ENCODE data around the gene HOXC9.

HOXC9 gene

GRCh38 chr12:53977596-53978445 is 22.1 kb upstream of the HOXC9 start (continued):
- TF ChIP-seq ZNF658 (tag by site-specific recombination; IDR thresholded peaks at IDR 0.05), result no peak
- TF ChIP-seq ZBTB20 (tag by site-specific recombination; IDR thresholded peaks at IDR 0.05), result peak; percentile 47; the same call in 1 of the 2 replicates
- 0 out of 2 replicates have a peak, but pooled peaks have one; percentile 39 for TF ChIP-seq PATZ1 (tag by site-specific recombination; IDR thresholded peaks at IDR 0.05)
- no peak for TF ChIP-seq ZNF561 (tag by site-specific recombination; IDR thresholded peaks at IDR 0.05; ENCODE audit: borderline replicate concordance)
- TF ChIP-seq PRDM1 (tag by site-specific recombination; IDR thresholded peaks at IDR 0.05), result 0 out of 2 replicates have a peak, but pooled peaks have one; percentile 4
- no peak for TF ChIP-seq ZNF623 (tag by site-specific recombination; IDR thresholded peaks at IDR 0.05)
- no peak for TF ChIP-seq ZNF626 (tag by site-specific recombination; IDR thresholded peaks at IDR 0.05)
- TF ChIP-seq SP2 (tag by site-specific recombination; IDR thresholded peaks at IDR 0.05), result no peak
- peak; percentile 48 for TF ChIP-seq GLIS2 (tag by site-specific recombination; IDR thresholded peaks at IDR 0.05)
- no peak for TF ChIP-seq ZNF311 (tag by site-specific recombination; IDR thresholded peaks at IDR 0.05; ENCODE audit: borderline replicate concordance)
- TF ChIP-seq ZNF580 (tag by site-specific recombination; IDR thresholded peaks at IDR 0.05), result no peak
- TF ChIP-seq ZNF398 (tag by site-specific recombination; IDR thresholded peaks at IDR 0.05), result peak; percentile 46; the same call in 1 of the 2 replicates
- TF ChIP-seq MEIS1 (CRISPR knock-in tag; IDR thresholded peaks at IDR 0.05; ENCODE audit: borderline replicate concordance), result no peak
- TF ChIP-seq ZNF600 (tag by site-specific recombination; IDR thresholded peaks at IDR 0.05), result peak; percentile 41
- TF ChIP-seq ZFHX2 (tag by site-specific recombination; conservative IDR thresholded peaks at IDR 0.05), result peak; percentile 44; the same call in 1 of the 2 replicates
- no peak for TF ChIP-seq ZNF777 (tag by site-specific recombination; IDR thresholded peaks at IDR 0.05; ENCODE audit: borderline replicate concordance)
- no peak for TF ChIP-seq ZNF629 (tag by site-specific recombination; IDR thresholded peaks at IDR 0.05)
- TF ChIP-seq ZSCAN30 (tag by site-specific recombination; IDR thresholded peaks at IDR 0.05), result no peak
- no peak for TF ChIP-seq ZBTB48 (tag by site-specific recombination; IDR thresholded peaks at IDR 0.05)
- peak; percentile 17; the same call in 1 of the 2 replicates for TF ChIP-seq ZBTB17 (tag by site-specific recombination; IDR thresholded peaks at IDR 0.05)
- TF ChIP-seq ZNF148 (tag by site-specific recombination; IDR thresholded peaks at IDR 0.05; ENCODE audit: borderline replicate concordance), result no peak
- TF ChIP-seq ELK4 (IDR thresholded peaks at IDR 0.05; ENCODE audit: borderline replicate concordance, low read depth, low read length), result no peak
- no peak for TF ChIP-seq ZNF837 (tag by site-specific recombination; IDR thresholded peaks at IDR 0.05)
- no peak for TF ChIP-seq ZNF211 (tag by site-specific recombination; IDR thresholded peaks at IDR 0.05; ENCODE audit: low read depth)
- no peak for TF ChIP-seq KLF7 (tag by site-specific recombination; IDR thresholded peaks at IDR 0.05; ENCODE audit: borderline replicate concordance)

Measured in HEK293 (cell line).